ENCODE results near the gene PSMA7.

GRCh38 chr20:62104791-62105345 is 38.3 kb downstream of the PSMA7 start:
- TF ChIP-seq CTCF (IDR thresholded peaks at IDR 0.05) (no peak), POLR2A (IDR thresholded peaks at IDR 0.05) (no peak), EP300 (IDR thresholded peaks at IDR 0.05) (no peak)

Measured in ovary (tissue), 3 donors.